ENCODE results near the gene CXorf58.

CXorf58 gene

DNA sequence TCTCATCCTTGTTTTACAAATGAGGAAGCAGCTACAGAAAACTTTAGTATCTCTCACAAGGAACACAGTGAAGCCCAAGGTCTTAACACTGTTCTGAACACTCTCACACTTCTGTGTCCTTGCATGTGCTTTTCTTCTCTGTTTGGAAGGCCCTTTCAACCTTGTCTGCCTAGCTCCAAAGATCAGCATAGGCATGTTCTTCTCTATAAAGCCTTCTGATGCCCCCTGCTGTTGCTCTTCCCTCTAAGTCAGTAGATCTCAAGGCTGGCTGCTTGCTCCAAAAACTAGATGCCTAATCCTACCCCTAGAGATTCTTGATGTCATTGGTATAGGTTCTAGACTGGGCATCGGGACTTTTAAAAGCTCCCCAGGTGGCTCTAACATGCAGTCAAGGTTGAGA lies 6.0 kb upstream of the CXorf58 start:
- peak; percentile 5 to 50 for DNase-seq

DNA sequence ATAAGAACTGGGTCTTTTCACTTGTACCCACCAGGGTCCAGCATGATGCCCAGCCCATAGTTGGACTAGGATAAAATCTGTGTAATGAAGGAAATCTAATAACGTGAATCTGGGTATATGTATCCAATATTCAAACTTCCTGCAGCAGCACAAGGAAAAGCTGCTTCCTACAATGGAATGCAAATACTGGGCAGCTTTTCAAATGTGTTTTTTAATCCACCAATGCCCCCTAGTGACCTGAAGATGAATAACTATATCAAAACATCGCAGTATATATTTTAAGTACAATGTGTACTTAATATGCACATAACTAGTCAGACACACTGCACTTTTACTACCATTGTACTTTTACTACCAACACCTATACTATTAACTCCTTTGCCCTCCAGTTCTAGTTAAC lies 5.4 kb upstream of the CXorf58 start:
- DNase-seq, result peak in 1 of 2 experiments; percentile 26

DNA sequence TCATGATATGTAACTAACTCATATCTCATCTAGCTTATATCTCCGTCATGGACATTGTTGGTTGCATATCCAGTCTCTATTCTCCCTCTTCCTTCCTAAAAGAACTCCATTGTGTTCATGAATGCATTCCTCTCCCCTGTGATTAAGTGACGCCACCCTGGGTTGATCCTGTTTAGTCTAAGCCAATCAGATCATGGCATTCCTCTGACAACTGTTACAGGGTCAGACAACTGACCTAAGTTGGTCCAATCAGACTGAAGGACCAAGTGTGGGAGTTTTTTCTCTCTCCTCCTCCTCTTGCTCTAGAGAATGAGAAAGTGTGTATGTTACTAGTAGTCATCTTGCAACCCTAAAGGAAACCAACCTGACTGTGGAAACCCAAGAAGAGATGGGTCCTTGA lies 3.7 kb upstream of the CXorf58 start:
- DNase-seq, result no peak

DNA sequence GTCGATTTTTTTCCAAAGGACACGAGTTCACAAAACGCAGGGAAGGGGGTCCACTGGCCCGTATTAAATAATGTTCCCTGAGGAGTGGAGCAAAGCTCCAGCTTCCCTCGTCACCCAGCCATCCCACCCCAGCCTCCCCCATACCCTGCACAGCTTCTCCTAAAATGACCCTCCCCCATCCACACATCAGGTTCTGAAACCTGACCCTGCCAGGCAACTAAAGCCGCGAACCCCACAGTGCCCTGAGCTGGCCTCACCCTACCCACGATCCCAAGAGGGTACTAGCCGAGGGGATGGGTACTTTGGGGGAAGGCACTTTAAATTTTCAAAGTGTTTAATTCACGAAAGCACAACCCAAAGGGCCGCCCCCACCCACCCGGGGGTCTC lies 702 bp upstream of the CXorf58 start:
- no peak for DNase-seq

DNA sequence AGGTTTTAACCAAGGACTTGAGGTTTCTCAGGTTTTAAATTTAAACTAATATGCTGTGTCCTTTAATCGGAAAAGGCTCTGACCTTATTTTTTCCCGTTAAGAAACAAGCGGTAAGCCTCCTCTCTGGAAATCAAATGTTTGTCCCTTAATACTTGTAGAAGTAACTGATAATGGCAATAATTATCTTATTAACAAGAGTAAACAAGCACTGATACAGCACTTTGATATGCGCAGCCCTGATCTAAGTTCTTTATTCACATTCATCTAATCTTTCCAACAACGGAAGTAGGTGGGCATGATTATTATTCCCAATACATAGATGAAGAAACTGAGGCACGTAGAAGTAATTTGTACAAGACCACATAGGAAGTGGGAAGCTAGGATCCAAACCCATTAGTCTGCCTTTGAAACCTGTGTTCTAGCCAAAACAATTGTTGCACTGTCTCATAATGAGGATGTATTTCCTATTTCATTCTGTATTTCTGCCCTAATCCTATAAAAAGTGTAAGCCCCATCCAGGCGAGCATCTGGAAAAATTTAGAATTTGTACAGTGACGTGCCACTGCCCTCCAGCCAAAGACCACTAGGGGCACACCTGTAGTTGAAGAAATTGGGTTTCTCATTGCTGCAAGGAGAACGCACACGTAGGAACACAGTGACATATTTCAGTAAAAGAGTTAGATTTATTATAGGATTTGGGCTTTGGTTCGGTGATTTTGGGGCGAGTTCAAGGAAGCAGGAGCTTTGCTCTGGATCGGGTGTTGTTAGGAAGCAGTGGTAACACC lies 606 bp downstream of the CXorf58 start:
- no peak for DNase-seq

DNA sequence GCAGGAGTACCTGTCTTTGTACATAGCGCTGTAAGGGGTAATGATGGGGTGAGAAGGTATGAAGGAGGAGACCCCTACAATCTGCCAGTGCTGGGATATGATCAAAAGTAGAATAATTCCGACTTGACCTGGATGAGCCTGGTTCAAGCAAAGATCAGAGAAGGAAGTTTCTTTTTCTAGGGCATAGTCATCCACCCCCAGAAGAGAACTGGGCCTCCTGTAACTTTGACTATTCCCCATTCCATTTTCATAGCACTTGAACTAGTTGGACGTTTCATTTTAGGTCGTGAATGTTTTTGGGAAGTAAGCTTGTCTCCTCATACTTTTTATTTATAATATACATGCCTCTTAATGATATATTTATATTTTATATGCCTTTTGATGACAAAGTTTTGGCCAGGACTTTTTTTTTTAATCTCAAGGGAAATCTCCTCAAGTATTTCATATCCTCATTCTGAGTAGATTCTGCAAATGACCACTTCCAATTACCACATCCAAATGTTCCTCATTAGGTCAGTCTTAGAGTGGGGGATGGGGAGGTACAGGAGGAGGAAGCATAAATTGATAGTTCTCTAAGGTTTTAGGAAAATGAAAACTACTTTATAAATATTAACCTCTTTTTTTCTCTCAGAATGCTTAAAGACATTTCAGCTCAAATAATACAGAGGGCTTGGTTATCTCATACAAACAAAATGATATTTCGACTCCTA lies 3.5 kb downstream of the CXorf58 start:
- DNase-seq, result no peak

DNA sequence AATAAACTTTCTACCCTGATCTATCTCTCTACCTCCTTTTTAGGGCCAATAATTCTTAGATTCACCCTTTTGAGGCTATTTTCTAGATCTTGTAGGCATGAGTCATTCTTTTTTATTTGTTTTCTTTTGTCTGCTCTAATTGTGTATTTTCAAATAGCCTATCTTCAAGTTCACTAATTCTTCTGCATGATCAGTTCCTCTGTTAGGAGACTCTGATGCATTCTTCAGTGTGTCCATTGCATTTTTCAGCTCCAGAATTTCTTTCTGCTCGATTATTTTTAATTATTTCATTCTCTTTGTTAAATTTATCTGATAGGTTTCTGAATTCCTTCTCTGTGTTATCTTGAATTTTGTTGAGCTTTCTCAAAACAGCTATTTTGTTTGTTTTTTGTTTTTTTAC lies 11.3 kb downstream of the CXorf58 start:
- no peak for DNase-seq

DNA sequence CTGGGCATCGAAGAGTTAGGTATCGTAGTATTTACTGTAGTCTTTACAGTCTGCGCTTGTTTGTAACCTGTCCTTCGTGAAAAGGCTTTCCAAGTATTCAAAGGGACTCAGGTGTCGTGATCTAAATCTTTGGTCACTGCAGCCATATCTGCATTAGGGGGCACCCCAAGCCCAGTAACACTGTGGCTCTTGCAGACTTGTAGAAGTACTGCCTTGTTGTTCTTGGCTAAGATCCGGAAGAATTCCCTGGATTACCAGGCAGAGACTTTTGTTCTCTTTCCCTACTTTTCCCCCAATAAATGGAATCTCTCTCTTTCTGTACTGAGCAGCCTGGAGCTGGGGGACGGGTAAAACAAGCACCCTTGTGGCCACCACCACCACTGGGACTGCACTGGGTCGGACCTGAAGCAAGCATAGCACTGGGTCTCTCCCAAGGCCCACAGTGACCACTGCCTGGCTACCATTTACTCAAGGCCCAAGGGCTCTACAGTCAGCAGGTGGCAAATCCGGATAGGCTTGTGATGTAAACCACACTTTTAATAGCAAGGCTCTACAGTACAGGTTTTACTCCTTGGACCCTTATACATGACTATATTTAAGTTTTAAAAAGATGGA lies 12.0 kb downstream of the CXorf58 start:
- DNase-seq, result no peak

DNA sequence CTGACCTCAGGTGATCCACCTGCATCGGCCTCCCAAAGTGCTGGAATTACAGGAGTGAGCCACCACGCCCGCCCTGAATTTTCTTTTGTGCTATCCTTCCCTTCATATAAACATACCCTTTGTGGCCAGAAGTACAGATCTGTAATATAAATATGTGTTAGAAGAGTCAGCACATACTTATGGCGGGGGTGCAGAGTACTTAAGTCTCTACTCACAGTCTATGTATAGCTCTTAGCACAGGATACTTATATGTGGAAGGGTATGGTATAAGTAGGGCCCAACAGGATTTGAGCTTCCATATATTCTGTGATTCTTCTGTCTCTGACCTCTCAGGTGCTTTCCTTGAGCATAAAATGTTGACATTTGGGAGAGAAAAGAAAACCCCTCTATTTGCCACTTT lies 18.2 kb downstream of the CXorf58 start:
- DNase-seq, result no peak

DNA sequence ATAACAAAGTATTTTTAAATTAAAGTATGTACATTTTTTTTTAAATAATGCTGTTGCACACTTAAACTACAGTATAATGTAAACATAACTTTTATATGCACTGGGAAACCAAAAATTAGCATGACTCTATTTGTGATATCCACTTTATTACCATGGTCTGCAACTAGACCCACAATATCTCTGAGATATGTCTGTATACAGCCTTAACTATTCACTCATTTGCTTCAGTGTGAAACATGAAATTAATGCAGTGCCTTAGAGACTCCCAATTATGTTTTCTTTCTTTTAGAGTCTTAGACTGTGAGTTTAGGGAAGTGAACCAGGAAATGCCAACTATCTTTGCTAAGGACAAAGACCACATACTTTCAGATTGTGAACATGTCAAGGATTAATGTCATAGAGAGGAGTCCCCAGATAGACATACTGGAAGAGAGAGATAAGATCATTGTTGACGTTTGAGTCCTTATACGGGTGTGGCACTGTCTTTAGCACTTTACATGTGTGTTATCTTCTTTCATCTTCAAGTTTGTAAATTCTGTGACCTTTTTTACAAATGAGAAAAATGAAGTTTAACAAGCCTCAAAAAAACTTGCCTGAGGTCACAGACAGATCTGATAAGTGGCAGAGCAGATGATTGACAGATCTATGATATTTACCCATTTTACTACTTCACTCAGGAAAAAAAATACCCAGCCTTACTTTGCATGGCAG lies 23.2 kb downstream of the CXorf58 start:
- no peak for DNase-seq

DNA sequence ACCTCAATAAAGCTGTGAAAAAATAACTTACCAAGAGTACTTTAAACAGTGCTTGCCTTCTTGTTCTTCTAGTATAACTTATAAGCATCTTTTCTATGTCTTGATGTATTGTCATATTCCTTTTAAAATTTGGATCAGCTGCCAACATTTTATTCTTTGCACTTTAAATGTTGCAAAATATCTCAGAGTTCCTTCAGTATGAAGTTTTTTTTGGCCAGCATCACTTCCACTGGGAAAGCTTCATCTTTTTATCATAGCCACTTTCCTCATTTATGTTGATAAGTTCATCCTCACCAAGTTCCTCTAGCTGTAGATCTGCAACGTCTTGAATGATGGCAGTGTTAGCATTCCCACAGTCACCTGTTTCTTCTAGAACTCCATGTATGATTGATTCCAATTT lies 24.2 kb downstream of the CXorf58 start:
- DNase-seq, result no peak

DNA sequence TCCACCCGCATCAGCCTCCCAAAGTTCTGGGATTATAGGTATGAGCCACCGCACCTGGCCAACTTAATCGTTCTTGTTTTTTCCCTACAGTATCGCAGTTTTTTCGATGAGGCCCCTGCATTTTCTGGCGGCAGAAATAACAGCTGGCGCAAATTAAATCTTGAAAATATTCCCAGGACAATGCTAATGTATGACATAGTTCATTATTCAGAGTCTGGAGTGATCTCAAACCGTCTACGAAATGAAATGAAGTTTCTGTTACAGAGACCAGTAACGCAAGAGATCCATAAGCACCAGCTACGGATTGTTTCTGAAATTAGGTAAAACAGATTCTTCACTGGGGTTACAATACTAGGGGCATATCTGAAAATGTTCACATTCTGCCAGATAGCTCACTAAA lies 27.3 kb downstream of the CXorf58 start:
- DNase-seq, result no peak

DNA sequence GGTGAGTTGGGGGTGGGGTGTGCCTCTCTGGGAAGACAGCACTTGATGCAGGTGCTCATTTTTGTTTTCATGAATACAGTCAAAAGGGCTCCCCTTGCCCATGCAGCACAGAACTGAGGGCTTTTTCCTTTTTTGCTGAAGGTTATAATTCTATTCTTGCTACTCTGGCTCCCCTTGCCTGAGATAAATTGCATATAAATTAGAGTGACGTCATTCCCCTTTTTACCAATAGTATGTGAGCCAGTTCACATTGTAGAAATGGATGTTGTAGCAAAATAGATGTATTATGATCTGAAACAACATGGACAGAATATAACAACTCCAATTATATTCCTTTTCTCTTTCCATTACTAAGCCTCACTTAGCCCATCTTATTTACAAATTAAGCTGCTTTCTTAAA lies 28.4 kb downstream of the CXorf58 start:
- no peak for DNase-seq

DNA sequence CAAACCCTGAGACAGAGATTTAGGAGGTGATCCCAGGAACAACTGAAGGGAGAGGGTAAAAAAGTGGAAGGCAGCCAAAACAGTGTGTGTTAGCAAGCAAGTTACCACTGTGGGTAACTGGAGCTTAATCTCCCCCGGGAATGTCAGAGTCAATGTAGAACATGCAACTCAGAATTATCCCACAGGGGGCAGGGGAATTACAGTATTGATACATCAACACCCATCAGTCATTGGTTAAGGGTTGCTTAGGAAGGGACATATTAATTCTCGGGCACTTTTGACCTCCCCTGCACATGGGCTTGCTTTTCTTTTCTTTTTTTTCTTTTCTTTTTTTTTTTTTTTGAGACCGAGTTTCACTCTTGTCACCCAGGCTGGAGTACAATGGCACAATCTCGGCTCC lies 29.3 kb downstream of the CXorf58 start:
- DNase-seq, result no peak

DNA sequence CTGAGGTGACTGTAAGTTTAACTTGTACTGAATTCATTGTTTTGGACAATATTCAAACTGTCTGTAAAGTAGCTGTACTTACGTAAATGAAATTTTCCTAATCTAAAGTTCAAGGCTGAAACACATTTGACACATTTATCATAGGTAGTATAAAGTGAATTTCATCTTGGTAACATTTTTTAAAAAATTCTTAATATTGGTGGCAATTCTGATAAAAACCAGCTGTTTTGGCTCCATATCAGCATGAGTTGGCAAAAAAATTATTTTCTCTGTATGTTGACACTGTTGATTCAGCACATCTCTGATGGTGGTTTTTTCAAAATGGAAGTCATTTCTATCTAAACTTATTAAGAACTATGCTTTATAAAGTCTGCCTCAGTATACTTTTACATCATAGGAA lies 30.9 kb downstream of the CXorf58 start:
- no peak for DNase-seq

DNA sequence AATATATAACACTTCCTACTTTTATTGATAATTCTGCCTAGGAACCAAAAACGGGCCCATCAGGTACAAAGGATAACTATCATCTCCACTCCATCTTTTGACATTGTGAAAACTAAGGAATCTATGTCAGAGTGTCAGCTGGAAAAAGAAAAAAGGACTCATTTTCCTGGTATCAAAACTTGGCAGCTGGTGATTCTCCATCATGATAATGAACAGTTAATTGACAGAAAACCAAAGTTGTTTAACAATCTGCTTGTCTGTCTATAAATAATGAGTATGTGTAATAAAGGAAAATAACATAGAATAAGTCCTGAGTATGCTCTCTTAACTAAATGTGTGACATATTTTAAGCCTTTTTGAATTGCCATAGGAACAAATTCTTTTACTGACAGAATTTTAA lies 31.4 kb downstream of the CXorf58 start:
- DNase-seq, result no peak

DNA sequence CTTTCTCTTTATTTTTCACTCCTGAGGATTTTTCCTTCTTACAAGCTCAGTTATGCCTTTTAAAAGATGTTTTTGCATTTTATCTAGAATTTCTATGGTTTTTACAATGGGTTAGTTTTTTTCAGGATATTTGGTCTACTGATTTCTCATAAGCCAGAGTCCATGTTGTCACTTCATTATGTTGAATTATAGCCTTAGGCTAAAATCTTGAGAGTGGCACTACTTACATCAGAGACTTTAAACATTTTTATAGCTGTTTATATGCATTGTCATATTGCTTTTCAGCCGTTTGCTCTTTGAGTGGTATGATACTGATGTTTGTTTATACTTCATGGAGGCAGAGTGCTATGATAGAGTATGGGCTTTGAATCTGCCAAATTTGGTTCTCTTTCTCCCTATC lies 36.4 kb downstream of the CXorf58 start:
- no peak for DNase-seq

DNA sequence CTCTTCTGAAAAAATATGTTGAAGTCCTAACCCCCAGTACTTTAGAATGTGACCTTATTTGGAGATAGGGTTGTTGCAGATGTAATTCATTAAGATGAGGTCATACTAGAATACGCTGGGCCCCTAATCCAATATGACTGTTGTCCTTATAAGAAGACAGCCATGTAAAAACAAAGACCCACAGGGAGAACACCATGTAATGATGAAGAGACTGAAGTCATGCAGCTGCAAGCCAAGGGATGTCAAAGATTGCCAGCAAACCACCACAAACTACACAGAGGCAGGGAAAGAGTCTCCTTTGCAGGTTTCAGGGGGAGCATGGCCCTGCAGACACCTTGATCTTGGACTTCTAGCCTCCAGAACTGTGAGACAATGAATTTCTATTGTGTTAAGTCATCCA lies 37.4 kb downstream of the CXorf58 start:
- DNase-seq, result no peak

DNA sequence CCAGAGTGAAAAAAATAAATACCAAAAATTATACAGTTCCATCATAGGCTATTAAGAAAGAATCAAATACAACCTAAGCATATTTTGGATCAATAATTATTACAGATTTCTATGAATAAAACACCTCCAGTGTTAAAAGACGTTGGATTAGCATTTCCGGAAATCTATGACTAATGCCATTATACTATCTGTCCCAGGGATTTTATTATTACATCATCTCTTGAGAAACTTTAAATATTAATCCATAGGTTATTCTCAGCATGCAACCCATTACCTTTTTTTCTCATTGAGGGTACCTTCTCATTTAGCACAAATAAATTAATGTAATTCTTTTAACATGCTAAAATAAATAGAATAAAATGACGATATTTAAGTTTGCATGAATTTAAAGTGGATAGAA lies 44.6 kb downstream of the CXorf58 start:
- DNase-seq, result no peak

DNA sequence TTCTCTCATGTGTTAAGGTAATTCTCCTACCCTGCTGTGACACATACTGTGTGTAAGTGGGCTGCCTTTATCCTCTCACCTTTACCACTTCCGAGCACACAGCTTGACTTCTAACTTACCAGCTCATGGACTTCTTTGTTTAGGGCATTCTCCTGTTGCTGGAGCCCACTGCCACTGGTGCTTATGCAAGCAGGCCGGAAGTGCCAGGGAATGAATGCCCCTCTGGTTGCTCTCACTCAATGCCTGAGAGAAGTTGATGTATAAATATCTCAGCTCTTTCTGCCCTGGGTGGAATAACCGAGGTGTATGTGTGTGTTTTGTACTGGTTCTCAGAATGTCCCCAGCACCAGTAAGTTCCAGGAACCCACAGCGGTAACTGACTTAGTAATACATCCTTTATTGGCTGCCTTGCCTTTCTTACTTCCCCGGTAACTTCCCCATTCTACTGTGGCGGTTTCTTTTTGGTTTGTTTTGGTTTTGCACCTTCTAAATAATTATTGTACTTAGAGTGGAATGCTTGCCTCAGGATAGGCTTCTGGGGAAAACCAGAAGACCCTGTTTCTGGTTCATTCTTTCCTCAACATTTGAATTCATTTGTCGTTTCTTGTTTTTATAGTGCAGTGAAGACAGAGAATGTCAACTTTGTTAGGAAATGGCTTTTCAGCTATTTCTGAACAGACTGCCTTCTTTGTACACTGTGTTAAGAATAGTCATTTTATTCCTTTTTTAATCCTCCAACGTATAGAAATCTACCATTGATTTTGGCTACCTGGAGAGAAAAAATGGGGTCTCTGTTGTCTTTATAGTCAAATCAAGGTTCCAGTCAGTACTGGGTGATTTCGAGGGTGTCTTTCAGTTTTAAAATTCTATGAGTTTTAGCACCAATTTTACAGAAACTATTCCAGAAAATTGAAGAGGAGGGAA lies 45.4 kb downstream of the CXorf58 start:
- DNase-seq, result no peak

DNA sequence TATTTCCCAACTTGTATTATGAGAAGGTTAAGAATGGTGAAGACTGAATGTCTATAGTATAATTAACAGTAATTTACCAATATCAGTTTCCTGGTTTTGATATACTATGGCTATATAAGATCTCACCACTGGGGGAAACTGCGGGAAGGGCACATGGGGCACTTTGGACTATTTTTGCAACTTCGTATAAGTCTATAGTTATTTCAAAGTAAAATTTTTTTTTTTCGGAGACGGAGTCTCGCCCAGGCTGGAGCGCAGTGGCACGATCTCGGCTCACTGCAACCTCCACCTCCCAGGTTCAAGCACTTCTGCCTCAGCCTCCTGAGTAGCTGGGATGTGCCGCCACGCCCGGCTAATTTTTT lies 46.1 kb downstream of the CXorf58 start:
- no peak for DNase-seq

DNA sequence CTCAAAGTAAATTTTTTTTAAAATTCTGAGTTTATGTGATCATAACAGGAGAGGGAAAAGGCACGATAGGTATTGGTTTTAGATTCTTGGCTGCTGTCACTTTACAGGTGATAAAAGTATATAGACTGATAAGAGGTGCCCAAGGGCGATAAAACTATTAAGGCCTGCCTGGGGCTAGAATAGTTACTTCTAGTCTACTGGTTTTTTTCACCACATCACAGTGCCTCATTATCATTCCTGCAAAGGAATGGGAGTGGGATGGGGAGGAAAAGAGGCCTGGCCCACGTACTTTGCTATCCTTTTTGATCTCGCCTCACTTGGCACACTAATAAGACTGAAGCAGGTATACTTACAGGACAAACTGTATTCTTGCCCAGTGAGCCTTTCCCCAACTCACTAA lies 46.6 kb downstream of the CXorf58 start:
- no peak for DNase-seq

DNA sequence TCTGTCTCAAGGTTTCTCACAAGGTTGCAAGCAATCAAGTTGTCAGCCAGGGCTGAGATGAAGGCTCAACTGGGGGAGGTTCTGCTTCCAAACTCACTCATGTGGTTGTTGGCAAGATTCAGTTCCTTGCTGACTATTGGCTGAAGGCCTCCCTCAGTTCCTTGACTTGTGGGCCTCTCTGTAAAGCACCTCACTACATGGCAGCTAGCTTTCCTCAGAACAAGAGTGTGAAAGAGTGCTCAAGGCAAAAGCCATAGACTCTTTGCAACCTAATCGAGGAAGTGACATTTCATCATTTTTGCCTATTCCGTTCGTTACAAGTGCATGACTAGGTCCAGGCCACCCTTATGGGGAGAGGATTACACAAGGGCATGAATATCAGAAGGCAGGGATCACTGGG lies 52.0 kb downstream of the CXorf58 start:
- no peak for DNase-seq

All from SW 1271 (cell line).